ENCODE data around the gene TXNRD2.
A peak's percentile ranks its signal among the peaks of the same experiment; 100 is the strongest.

The TXNRD2 gene

DNA sequence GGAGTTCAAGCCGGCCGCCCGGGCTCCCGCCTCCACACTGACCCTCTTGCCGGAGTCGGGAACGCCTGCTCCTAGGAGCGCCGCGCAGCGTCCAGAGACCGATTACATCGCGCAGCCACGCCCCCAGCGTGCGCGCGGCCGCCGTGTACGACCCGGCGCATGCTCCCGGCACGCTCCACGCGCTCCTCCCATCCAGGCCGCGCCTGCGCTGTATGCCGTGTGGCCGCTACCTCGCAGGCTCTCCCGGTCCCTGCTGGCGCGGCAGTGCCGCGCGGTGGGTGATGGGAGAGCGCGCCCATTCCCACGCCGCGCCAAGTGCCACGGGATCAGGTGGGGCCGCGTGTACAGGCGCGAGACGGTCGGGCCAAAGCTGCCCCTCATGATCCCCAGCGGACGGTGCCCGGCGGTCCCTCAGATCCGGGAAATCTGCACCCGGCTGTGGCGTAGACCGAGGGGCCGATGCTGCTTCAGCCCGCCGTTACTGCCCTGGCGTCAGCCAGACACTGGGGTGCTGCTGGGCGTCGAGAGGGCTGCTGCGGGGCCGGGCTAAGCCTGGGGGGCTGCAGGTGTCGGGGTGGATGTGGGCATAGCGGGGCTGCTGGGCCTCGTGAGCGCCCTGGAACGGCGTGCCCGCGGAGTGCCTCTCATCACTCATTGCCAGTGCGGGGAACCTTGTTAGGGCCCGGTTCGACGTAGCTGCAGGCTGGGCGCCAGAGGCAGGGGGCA is 86.7 kb downstream of the TXNRD2 start, which contains the start of the genes GNB1L and RTL10:
TSS of gene GNB1L (minus strand) at position 97 of the 726 bp plus-strand sequence. CDS start 33,519 bp downstream, outside the sequence.
TSS of gene RTL10 (minus strand) at position 97 of the 726 bp plus-strand sequence. CDS start 2,613 bp downstream, outside the sequence.
- DNase-seq = peak; percentile 91

- no peak for DNase-seq
Measured at GRCh38 chr22:19853879-19854777, 87.5 kb downstream of the TXNRD2 start.

DNA sequence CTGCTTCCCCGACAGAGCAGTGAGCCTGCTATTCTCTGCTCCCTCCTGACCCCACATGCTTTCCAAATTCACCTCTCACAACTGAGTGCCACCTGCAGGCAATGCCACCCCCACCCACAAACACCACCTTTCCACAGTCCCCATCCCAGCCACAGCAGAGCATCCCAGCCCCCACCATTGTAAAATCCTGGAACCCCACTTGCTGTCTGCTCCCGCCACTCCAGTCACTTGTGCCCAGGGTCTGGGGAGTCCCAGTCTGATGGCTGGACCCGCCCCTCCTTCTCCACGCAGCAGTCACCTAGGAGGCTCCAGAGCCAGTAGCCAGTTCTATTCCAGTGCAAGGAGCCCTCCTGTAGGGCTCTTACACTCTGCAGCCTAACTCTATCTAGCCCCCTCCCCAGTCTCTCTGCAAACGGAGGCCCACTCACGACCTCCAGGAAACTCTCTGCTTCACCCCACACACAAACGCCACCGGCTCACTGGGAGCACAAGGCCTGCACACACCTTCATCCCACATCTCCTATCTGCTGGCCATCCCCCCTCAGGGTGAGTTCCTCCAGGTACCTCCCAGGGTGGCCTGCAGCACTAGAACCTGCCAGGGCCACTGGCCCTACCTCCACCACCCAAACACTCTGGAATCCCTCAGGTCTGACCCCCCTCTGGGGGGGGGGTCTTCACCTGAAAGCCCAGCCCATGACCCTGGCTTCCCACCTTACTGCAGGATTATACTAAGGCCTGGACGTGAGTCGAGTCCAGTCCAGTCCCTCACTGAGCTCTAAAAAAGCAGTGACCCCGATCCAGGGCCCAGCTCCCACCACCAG is 88.3 kb downstream of the TXNRD2 start:
- no peak for DNase-seq

- no peak for DNase-seq
Measured at GRCh38 chr22:19852177-19852781, 89.3 kb downstream of the TXNRD2 start.

- no peak for DNase-seq
Measured at GRCh38 chr22:19851291-19852176, 90.1 kb downstream of the TXNRD2 start.

DNA sequence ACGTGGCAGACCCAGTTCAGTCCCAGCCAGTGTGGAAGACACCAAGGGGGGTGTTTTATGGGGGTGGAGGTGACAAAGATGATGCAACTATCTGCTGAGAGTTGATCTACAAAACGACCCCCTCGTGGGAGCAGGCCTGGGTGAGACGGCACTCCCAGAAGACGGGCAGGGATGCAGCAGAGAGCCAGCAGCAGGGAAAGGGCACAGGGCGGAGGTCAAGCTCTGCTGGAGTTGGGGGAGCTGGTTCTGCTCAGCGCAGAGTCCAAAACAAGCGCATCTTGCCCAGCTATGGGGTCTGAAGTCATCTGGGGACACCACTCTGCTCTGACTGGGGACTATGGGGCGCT is 90.9 kb downstream of the TXNRD2 start:
- no peak for DNase-seq

- DNase-seq = no peak
Measured at GRCh38 chr22:19849835-19850762, 91.5 kb downstream of the TXNRD2 start.

GRCh38 chr22:19848298-19849224 is 93.1 kb downstream of the TXNRD2 start:
- DNase-seq = peak; percentile 54

DNA sequence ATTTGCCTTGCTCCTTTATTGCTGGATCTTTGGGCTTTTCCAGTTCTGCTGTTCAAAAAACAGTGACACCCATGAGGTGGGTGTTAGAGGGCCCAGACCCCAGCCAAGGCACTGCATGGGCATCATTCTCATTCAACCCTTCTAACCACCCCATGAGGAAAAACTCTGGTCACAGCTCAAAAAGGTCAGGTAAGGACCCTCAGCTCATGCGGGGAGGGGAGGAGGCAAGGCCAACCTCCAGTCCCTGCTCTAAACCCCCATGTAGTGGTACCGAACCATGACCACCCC is 94.3 kb downstream of the TXNRD2 start:
- DNase-seq = no peak

DNA sequence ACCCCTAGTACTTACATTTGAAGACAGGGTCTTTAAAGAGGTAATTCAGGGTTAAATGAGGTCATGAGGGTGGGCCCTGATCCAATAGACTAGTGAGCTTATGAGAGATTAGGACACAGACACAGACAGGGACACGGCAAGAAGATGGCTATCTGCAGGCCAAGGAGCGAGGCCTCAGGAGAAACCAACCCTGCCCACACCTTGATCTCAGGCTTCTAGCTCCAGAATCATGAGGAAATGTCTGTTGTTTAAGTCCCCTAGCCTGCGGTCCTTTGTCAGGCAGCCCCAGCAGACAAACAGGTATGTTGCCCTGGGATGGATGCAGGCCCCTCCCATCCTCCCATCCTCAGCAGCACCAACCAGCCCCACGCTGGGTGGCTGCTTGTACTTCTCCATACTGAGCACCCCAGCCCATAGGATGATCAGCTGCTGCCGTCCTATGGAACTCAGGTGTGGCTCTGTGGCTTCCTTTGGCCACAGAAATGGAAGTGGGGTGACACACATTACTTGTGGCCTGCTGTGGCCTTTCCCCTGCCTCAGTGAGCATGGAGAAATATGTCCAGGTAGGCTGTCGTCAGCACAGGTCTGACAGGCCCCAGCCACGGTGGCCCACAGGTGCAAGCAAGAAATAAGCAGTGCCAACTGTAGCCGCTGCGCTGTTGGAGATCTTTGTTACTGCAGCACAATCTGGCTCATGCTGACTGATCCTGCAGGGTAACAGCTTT is 94.8 kb downstream of the TXNRD2 start:
- DNase-seq = no peak

- no peak for DNase-seq
Measured at GRCh38 chr22:19845054-19845722, 96.4 kb downstream of the TXNRD2 start.

GRCh38 chr22:19844377-19845053 is 97.1 kb downstream of the TXNRD2 start:
- no peak for DNase-seq

GRCh38 chr22:19843857-19844376 is 97.7 kb downstream of the TXNRD2 start:
- no peak for DNase-seq

DNA sequence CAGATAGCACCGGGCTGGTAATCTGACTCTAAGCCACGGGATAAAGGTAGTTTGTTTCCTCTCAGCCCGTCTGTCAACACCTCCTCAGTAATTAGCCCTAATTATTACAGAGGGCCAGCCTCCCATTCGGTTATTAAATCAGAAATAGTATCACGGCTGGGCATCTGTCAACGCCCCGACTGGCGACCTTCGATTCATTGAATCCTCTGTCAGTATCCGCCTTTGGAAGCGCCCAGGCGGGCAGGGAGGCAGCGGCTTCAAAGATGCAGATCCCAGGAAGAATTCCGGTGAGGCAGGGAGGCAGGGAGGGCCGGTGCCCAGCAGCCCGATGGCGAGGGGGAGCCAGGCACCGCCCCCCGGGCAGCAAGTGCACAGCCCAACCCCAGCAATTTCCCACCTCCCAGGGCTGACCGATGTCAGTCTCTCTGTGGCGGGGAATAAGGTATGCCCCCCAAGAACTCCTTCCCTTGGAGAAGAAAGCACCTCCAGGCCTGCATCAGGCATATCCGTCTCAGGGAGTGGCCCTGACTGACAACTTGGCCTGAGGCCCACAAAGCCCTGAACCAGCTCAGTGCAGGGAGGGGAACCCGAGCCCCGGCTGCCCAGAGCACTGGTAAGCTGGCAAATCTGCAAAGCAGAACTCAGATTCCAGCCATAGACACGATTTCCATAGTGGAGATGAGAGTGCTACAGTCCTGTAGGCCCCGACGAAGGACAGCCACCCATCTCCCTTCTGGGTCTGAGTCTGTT is 98.3 kb downstream of the TXNRD2 start:
- no peak for DNase-seq

DNA sequence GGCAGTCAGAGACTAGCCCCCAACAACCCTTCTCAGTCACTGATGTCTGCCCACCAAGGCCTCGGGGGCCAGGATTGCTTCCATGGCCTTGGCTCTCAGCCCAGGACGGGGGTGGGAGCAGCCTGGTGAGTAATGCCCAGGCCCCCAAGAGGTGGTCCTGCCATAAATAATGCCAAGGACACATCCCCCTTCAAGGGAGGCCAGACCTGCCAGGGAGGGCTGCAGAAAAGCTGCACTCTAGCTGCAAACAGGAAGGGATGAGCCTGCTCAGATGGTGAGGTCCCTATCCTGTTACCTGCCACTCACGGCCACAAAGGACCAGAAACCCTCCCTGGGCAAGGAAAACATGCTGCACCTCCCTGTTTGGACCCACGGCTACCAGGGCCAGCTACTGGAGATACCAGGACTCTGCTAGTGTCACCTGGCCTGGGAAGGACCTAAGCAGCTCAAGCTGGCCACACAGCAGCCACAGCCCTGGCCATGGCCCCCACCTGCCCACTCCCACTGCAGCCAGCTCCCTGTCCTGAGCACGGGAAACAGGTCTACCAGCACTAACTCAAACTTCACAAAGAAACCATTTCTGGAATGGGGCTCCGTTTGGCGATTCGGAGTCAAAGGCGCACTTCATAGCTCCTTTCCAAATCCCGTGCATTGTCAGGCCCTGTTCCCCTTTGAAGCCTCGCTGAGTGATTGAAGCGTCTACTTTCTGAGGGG is 99.1 kb downstream of the TXNRD2 start:
- DNase-seq = no peak

Measured in NCI-H2029 (cell line).